Colonic mucosa (tissue), 4 donors: ENCODE measurements around the gene SHF. TPM values are rescaled to one million over a fixed set of nuclear protein-coding genes. Genes with fewer than 3 reads are reported as not detected.
"Not testable (repeated sequence)": the region's sequence is repeated elsewhere in the genome, so short reads cannot be mapped to it uniquely, and the experiment has no call there.

Experiments used
- DNase-seq: peaks from one replicate; pipeline ENCODE4 v3.0.0-alpha.2; 2020
- H3K27ac ChIP-seq: fragments of 200-600 bp; one replicate; pipeline ENCODE4 v1.8.0; 2021
- H3K27me3 ChIP-seq: fragments of 200-600 bp; one replicate; pipeline ENCODE4 v1.8.0; 2021
- H3K36me3 ChIP-seq: fragments of 200-600 bp; one replicate; pipeline ENCODE4 v1.8.0; 2021
- H3K4me1 ChIP-seq: fragments of 200-600 bp; one replicate; pipeline ENCODE4 v1.8.0; 2021; ENCODE audit warnings: mild to moderate bottlenecking
- H3K4me3 ChIP-seq: fragments of 200-600 bp; one replicate; pipeline ENCODE4 v1.8.0; 2021
- H3K9ac ChIP-seq, 2 donors: one replicate each; pipeline ENCODE4 v1.7.0; 2013; ENCODE audit warnings: control low read depth in 2 of 2, low read depth in 2 of 2, low read length in 2 of 2
- H3K9me3 ChIP-seq: fragments of 200-600 bp; one replicate; pipeline ENCODE4 v1.8.0; 2021
- CTCF ChIP-seq: fragments of 200-600 bp; IDR thresholded peaks from one replicate; pipeline ENCODE4 v1.8.0; 2022; ENCODE audit warnings: antibody characterized with exemption, mild to moderate bottlenecking
- intact Hi-C: fragments of 100-400 bp; cut with DNase I; formaldehyde crosslinking; loops from one replicate; pipeline ENCODE4 v1.14.1; 2022
- total RNA-seq, 2 donors: library from RNA; stranded (reverse); fragmentation: NEBNext Ultra II Directional in 1 of 2; extraction: Animal tissue kit (Norgen Biotek cat#: 25700) in 1 of 2; gene quantifications; one replicate each; pipeline ENCODE4 v1.2.1, GENCODE V29; 2021
- donor health status: healthy.
- donor health status: DM: no; HTN: no; CAD: no.
- donor health status: DM: no; HTN: no; CAD: no.

The SHF gene
- total RNA-seq, result 10 to 100 TPM in 1 of 2 donors, 1 to 10 TPM in 1; 8.7 to 14.7 TPM

- no peaks in the 10 kb centered on the region for H3K9me3 ChIP-seq
- no peaks in the 10 kb centered on the region for H3K27me3 ChIP-seq
- peak within 1 kb of the TSS; percentile 32 for H3K27ac ChIP-seq
- intact Hi-C loops, result no loop called here
- H3K9ac ChIP-seq, result peak within 1 kb of the TSS; percentile 26 to 79
- peak; percentile 68 for DNase-seq
- H3K36me3 ChIP-seq, result no peaks in the 10 kb centered on the region
- H3K4me3 ChIP-seq, result peak within 1 kb of the TSS; percentile 50
- no peaks in the 10 kb centered on the region for H3K4me1 ChIP-seq
- TF ChIP-seq CTCF, result no peak
These were observed at the start of gene SHF for GRCh38 chr15:45187894-45188830. Gene SHF, minus strand, starts transcription at chr15:45187966. Its CDS starts 15 bp downstream, at chr15:45187951.

GRCh38 chr15:45236806-45237205, 49.0 kb upstream of the SHF start:
- H3K9me3 ChIP-seq, H3K4me1 ChIP-seq, H3K4me3 ChIP-seq, H3K27me3 ChIP-seq, H3K9ac ChIP-seq, H3K36me3 ChIP-seq, H3K27ac ChIP-seq, DNase-seq, intact Hi-C loops: not testable (repeated sequence)

GRCh38 chr15:45234562-45235235, 46.9 kb upstream of the SHF start:
- H3K27me3 ChIP-seq, result no peaks in the 10 kb centered on the region
- TF ChIP-seq CTCF, result no peak
- DNase-seq, result no peak
- intact Hi-C loops, result no loop called here
- H3K9me3 ChIP-seq, result no peaks in the 10 kb centered on the region
- no peaks in the 10 kb centered on the region for H3K4me1 ChIP-seq
- H3K27ac ChIP-seq, result no peak overlapping the region
- no peak overlapping the region for H3K4me3 ChIP-seq
- no peaks in the 10 kb centered on the region for H3K36me3 ChIP-seq
- no peak overlapping the region for H3K9ac ChIP-seq

GRCh38 chr15:45231864-45232562, 44.2 kb upstream of the SHF start:
- Histone ChIP-seq H3K4me1 (no peaks in the 10 kb centered on the region), H3K27me3 (no peaks in the 10 kb centered on the region), H3K9ac (no peak overlapping the region), H3K4me3 (no peak overlapping the region), H3K9me3 (no peaks in the 10 kb centered on the region), H3K36me3 (no peaks in the 10 kb centered on the region), H3K27ac (no peak overlapping the region)
- DNase-seq, result no peak
- intact Hi-C loops, result no loop called here
- TF ChIP-seq CTCF, result no peak

- intact Hi-C loops, result no loop called here
- Histone ChIP-seq H3K27ac (no peak overlapping the region), H3K4me1 (no peaks in the 10 kb centered on the region), H3K4me3 (no peak overlapping the region), H3K36me3 (no peaks in the 10 kb centered on the region), H3K27me3 (no peaks in the 10 kb centered on the region), H3K9ac (no peak overlapping the region), H3K9me3 (no peaks in the 10 kb centered on the region)
- no peak for TF ChIP-seq CTCF
- no peak for DNase-seq
These were observed 43.4 kb upstream of the SHF start for GRCh38 chr15:45231132-45231531.
